Measurements from ENCODE around the gene NACC1.

DNA sequence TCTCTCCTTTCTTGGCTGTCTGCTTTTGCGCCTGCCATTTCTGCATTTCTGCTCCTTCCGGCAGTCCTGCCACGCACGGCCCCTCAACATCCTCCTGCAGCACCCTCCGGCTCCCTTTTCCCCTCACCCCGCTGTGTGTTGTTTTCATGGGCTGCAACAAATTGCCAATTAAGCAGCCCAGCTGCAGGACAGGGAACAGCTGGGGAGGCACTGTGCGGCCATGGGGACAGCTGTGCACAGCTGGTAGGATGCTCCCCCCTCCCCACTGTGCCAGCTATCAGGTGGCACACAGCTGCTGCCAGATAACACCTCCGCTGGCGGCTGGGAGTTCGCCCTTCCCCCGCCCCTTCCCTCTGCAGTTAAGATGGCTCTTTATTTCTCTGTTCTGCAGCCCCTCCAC, 40.8 kb upstream of the NACC1 start:
- TF ChIP-seq POLR2A (IDR thresholded peaks at IDR 0.05) (no peak), POLR2AphosphoS5 (IDR thresholded peaks at IDR 0.05; ENCODE audit: insufficient read depth in 1 of 2, low read depth in 1 of 2) (no peak)
- TF ChIP-seq, protein P1, sequence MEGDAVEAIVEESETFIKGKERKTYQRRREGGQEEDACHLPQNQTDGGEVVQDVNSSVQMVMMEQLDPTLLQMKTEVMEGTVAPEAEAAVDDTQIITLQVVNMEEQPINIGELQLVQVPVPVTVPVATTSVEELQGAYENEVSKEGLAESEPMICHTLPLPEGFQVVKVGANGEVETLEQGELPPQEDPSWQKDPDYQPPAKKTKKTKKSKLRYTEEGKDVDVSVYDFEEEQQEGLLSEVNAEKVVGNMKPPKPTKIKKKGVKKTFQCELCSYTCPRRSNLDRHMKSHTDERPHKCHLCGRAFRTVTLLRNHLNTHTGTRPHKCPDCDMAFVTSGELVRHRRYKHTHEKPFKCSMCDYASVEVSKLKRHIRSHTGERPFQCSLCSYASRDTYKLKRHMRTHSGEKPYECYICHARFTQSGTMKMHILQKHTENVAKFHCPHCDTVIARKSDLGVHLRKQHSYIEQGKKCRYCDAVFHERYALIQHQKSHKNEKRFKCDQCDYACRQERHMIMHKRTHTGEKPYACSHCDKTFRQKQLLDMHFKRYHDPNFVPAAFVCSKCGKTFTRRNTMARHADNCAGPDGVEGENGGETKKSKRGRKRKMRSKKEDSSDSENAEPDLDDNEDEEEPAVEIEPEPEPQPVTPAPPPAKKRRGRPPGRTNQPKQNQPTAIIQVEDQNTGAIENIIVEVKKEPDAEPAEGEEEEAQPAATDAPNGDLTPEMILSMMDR (IDR thresholded peaks at IDR 0.05) = no peak

All from vagina (tissue), 2 donors.